HG02970 (cell line): Measurements from ENCODE around the gene PFKFB1.

Experiments
- ATAC-seq: cut with Tn5 transposase; IDR thresholded peaks from one replicate; pipeline ENCODE4 v1.9.1; 2021; ENCODE audit warnings: mild to moderate bottlenecking, moderate library complexity, moderate number of reproducible peaks; ENCODE audit not compliant: unreplicated experiment, low FRiP score

The PFKFB1 gene

DNA sequence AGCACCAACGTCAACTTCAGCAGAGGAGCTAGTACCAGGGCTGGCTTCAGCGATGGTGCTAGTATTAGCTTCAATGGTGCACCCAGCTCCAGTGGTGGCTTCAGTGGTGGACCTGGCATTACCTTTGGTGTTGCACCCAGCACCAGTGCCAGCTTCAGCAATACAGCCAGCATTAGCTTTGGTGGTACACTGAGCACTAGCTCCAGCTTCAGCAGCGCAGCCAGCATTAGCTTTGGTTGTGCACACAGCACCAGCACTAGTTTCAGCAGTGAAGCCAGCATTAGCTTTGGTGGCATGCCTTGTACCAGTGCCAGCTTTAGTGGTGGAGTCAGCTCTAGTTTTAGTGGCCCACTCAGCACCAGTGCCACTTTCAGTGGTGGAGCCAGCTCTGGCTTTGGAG is 65.1 kb downstream of the PFKFB1 start:
- ATAC-seq: no peak

DNA sequence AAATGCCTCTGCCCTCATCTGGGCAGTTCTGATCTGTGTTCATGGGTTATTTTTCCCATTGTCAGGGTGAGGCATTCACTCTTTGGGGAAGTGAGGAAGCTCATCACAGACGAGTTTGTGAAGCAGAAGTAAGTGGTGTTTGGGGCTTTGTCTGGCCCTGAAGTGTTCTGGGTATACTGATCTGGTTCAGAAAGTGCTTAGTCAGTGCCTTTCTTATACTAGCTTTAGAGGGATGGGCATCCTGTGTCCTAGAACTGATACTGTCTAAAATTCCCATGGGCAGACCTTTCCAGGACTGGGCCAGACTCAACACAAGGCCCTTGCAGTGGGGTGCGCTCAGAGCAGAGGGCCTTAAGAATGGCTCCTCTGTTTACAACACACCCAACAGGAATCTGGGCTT is 67.0 kb downstream of the PFKFB1 start:
- ATAC-seq: no peak

DNA sequence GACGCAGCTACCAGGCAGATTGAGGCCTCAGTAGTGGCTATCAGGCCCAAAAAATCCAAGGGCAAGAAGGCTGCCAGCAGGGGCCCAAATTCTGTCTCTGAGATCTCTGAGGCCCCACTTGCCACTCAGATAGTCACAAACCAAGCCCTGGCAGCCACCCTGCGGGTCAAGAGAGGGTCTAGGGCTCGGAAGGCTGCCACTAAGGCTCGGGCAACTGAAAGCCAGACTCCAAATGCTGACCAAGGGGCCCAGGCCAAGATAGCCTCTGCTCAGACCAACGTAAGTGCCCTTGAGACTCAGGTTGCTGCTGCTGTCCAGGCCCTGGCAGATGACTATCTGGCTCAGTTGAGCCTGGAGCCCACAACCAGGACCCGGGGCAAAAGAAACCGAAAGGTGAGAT is 70.6 kb downstream of the PFKFB1 start:
- no peak for ATAC-seq

DNA sequence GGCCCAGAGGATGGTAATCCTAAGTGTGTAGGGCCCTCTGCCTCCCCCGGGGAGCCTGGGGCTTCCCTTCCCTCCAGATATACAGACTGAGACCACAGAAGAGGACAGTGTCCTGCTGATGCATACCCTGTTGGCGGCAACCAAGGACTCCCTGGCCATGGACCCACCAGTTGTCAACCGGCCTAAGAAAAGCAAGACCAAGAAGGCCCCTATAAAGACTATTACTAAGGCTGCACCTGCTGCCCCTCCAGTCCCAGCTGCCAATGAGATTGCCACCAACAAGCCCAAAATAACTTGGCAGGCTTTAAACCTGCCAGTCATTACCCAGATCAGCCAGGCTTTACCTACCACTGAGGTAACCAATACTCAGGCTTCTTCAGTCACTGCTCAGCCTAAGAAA is 71.4 kb downstream of the PFKFB1 start:
- no peak for ATAC-seq

DNA sequence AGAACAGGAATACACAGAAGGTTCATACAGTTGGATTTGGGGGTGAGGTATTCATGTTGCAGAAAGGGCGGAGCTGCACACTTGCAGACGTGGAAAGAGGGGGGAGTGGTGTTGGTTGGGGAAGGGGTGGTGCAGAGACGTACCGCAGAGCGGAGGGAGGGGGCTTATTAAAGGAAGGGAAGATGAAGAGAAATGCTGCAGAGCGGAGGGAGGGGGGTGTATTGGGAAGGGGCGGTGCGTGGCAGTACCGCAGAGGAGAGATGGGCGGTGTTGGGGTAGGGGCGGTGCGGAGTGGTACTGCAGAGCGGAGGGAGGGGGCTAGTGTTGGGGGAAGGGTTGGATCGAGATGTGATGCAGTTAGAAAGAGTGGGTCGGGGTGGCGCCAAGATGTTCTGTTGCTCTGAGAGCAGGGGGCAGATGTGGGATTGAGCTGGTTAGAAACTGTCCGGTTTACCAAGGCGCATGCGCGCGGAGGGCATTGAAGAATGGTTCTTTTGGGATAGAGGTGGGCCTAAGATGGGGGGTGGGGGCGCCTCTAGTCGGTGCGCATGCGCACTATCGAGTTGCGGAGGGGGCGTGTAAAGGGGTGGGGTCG is 72.5 kb downstream of the PFKFB1 start:
- no peak for ATAC-seq

DNA sequence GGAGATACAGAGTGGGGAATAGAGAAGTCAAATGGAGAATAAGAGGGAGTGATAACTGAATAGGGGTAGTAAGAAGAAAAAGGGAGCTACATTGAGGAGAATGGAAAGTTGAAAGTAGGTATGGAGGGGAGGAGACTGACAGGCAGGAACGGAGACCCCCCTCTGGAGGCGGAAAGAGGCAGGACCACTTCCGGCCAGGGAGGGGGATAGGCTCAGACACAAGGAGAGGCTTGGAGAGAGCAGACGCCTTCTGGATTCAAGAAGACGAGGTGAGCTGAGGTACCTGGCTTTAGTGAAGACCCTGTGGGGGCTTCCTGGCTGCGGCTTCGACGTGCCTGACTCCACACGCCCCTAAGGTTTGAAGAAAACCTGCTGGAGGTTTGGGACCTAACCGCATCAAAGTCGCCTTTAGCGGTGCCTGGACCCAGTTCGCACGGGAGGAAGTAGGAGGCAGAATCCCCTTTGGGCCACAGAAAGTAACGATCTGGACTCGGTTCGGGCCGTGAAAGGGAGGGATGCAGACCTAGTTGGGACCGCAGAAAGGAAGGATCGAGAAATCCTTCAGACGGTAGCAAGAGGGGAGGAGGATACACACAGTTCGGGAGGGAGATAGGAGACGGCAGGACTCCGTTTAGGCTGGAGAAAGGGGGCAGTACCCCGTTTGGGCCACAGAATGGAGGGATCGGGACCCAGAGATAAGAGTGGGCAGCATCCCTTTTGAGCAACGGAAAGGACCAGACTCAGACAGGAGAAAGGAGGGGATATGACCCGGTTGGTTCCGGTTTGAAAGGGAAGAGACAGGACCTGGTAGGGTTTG is 73.2 kb downstream of the PFKFB1 start, which contains the start of gene TRO:
TSS of gene TRO (plus strand) at position 215 of the 817 bp plus-strand sequence. CDS start 1,423 bp downstream, outside the sequence.
- no peak for ATAC-seq

DNA sequence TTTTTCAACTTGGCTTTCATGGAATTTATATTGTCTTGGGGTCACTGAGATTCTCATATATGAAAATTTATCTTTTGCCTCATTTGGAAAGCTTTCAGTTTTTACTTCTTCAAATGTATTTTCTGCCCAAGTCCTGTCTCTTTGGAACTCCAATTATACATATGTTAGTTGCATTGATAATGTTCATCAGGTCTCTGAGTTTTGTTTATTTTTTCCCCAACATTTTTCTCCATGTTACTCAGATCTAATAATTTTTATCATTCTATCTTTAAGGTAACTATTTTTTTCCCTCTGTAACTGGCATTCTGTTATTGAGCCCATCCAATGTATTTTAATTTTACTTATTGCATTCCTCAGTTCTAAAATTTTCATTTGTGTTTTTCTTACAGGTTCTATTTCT is 84.0 kb downstream of the PFKFB1 start:
- ATAC-seq: no peak

DNA sequence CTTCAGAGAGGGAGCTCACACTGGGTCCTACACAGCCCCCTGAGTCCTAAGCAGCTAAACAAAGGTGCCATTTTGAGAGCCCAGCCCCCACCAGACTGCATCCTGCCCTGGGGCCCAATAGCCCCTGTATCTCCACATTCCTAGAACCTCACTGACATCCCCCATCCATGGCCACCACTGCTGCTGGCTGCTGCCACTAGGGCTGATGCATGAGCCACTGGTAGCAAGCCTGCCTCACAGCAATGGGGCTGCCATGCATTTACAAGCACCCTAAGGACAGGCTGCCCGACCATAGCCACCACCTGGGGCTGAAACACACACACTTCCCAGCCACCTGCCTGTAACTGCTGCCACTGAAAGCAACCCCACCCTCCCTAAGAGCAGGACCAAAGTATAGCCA is 99.8 kb downstream of the PFKFB1 start:
- ATAC-seq: no peak

DNA sequence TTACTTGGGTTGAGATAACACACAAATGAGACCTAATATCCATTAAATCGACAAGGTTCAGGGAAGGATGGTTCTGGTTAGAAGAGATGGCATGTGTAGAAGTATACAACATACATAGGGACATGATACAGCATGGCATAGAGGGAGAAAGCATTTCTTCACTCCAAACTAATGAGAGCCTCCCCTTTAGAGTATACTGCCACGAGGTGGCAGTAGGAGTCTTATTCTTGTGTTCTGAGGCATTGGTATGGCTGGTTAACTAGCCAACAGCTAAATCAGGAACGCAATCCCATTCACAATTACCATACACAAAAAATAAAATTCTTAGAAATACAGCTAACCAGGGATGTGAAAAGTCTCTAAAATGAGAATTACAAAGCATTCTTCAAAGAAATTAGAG is 102.4 kb downstream of the PFKFB1 start:
- no peak for ATAC-seq

DNA sequence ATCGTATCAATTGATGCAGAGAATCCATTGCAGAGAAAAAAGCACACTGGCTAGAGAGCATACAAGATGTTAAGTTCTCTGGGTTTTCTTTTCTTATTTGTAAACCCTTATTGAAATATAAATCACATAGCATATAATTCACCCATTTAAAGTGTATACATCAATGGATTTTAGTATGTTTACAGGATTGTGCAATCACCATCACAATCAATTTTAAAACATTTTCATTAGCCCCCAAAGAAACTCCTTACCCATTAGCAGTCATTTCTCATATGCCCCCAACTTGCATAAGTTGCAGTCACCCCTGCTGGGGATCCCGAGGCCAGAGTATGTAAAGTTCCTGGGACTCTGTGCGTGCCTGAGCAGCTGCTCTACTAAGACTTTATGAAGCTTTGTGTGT is 108.2 kb downstream of the PFKFB1 start:
- no peak for ATAC-seq
